Measurements from ENCODE around the gene SDR9C7.
"Not testable (repeated sequence)": the region's sequence is repeated elsewhere in the genome, so short reads cannot be mapped to it uniquely, and the experiment has no call there.

Gene SDR9C7

GRCh38 chr12:56951582-56952339 lies 17.6 kb upstream of the SDR9C7 start:
- Histone ChIP-seq H3K4me3 (ENCODE audit: low read depth, low read length) (no peak overlapping the region), H3K27me3 (ENCODE audit: control insufficient read depth, insufficient read depth, low read length) (no peaks in the 10 kb centered on the region), H3K9ac (ENCODE audit: low read length) (no peak overlapping the region), H3K4me1 (ENCODE audit: control insufficient read depth, insufficient read depth, low read length) (no peaks in the 10 kb centered on the region), H3K27ac (ENCODE audit: low read depth, low read length) (no peak overlapping the region), H3K36me3 (ENCODE audit: control insufficient read depth, insufficient read depth, low read length) (no peaks in the 10 kb centered on the region), H3K9me3 (ENCODE audit: control insufficient read depth, insufficient read depth, low read depth, low read length) (peaks cover 5% of the 10 kb centered on the region; the same call in 1 of the 2 replicates)

GRCh38 chr12:56948881-56949280 lies 14.7 kb upstream of the SDR9C7 start:
- peaks cover 12% of the 10 kb centered on the region for H3K9me3 ChIP-seq (ENCODE audit: control insufficient read depth, insufficient read depth, low read depth, low read length)
- H3K27ac ChIP-seq (ENCODE audit: low read depth, low read length), result no peak overlapping the region
- H3K36me3 ChIP-seq (ENCODE audit: control insufficient read depth, insufficient read depth, low read length), result no peaks in the 10 kb centered on the region
- H3K4me1 ChIP-seq (ENCODE audit: control insufficient read depth, insufficient read depth, low read length), result no peaks in the 10 kb centered on the region
- H3K27me3 ChIP-seq (ENCODE audit: control insufficient read depth, insufficient read depth, low read length), result no peaks in the 10 kb centered on the region
- no peak overlapping the region for H3K9ac ChIP-seq (ENCODE audit: low read length)
- H3K4me3 ChIP-seq (ENCODE audit: low read depth, low read length), result no peak overlapping the region

- Histone ChIP-seq H3K9ac (ENCODE audit: low read length) (no peak overlapping the region), H3K4me3 (ENCODE audit: low read depth, low read length) (no peak overlapping the region), H3K36me3 (ENCODE audit: control insufficient read depth, insufficient read depth, low read length) (no peaks in the 10 kb centered on the region), H3K27ac (ENCODE audit: low read depth, low read length) (no peak overlapping the region), H3K9me3 (ENCODE audit: control insufficient read depth, insufficient read depth, low read depth, low read length) (peaks cover 15% of the 10 kb centered on the region), H3K27me3 (ENCODE audit: control insufficient read depth, insufficient read depth, low read length) (no peaks in the 10 kb centered on the region), H3K4me1 (ENCODE audit: control insufficient read depth, insufficient read depth, low read length) (no peaks in the 10 kb centered on the region)
Measured at GRCh38 chr12:56948457-56948777, 14.2 kb upstream of the SDR9C7 start.

GRCh38 chr12:56947633-56948456 lies 13.6 kb upstream of the SDR9C7 start:
- H3K27ac ChIP-seq (ENCODE audit: low read depth, low read length), result no peak overlapping the region
- no peaks in the 10 kb centered on the region for H3K27me3 ChIP-seq (ENCODE audit: control insufficient read depth, insufficient read depth, low read length)
- H3K4me3 ChIP-seq (ENCODE audit: low read depth, low read length), result no peak overlapping the region
- no peaks in the 10 kb centered on the region for H3K4me1 ChIP-seq (ENCODE audit: control insufficient read depth, insufficient read depth, low read length)
- H3K36me3 ChIP-seq (ENCODE audit: control insufficient read depth, insufficient read depth, low read length), result no peaks in the 10 kb centered on the region
- peaks cover 20% of the 10 kb centered on the region for H3K9me3 ChIP-seq (ENCODE audit: control insufficient read depth, insufficient read depth, low read depth, low read length)
- H3K9ac ChIP-seq (ENCODE audit: low read length), result no peak overlapping the region

GRCh38 chr12:56943878-56944277 lies 9.7 kb upstream of the SDR9C7 start:
- H3K27ac ChIP-seq (ENCODE audit: low read depth, low read length), result no peak overlapping the region
- no peak overlapping the region for H3K9ac ChIP-seq (ENCODE audit: low read length)
- peaks cover 19% of the 10 kb centered on the region for H3K9me3 ChIP-seq (ENCODE audit: control insufficient read depth, insufficient read depth, low read depth, low read length)
- H3K36me3 ChIP-seq (ENCODE audit: control insufficient read depth, insufficient read depth, low read length), result no peaks in the 10 kb centered on the region
- H3K4me3 ChIP-seq (ENCODE audit: low read depth, low read length), result no peak overlapping the region
- no peaks in the 10 kb centered on the region for H3K27me3 ChIP-seq (ENCODE audit: control insufficient read depth, insufficient read depth, low read length)
- peaks cover 6% of the 10 kb centered on the region; the same call in 1 of the 2 replicates for H3K4me1 ChIP-seq (ENCODE audit: control insufficient read depth, insufficient read depth, low read length)

GRCh38 chr12:56943374-56943773 lies 9.2 kb upstream of the SDR9C7 start:
- H3K4me1 ChIP-seq (ENCODE audit: control insufficient read depth, insufficient read depth, low read length); H3K27ac ChIP-seq (ENCODE audit: low read depth, low read length); H3K36me3 ChIP-seq (ENCODE audit: control insufficient read depth, insufficient read depth, low read length); H3K27me3 ChIP-seq (ENCODE audit: control insufficient read depth, insufficient read depth, low read length); H3K4me3 ChIP-seq (ENCODE audit: low read depth, low read length); H3K9ac ChIP-seq (ENCODE audit: low read length): not testable (repeated sequence)
- H3K9me3 ChIP-seq (ENCODE audit: control insufficient read depth, insufficient read depth, low read depth, low read length), result peaks cover 19% of the 10 kb centered on the region

- Histone ChIP-seq H3K9me3 (ENCODE audit: control insufficient read depth, insufficient read depth, low read depth, low read length) (peaks cover 19% of the 10 kb centered on the region), H3K27ac (ENCODE audit: low read depth, low read length) (no peak overlapping the region), H3K36me3 (ENCODE audit: control insufficient read depth, insufficient read depth, low read length) (no peaks in the 10 kb centered on the region), H3K4me1 (ENCODE audit: control insufficient read depth, insufficient read depth, low read length) (peaks cover 6% of the 10 kb centered on the region; the same call in 1 of the 2 replicates), H3K9ac (ENCODE audit: low read length) (no peak overlapping the region), H3K27me3 (ENCODE audit: control insufficient read depth, insufficient read depth, low read length) (peaks cover 3% of the 10 kb centered on the region; the same call in 1 of the 2 replicates), H3K4me3 (ENCODE audit: low read depth, low read length) (no peak overlapping the region)
Measured at GRCh38 chr12:56941299-56942017, 7.2 kb upstream of the SDR9C7 start.

GRCh38 chr12:56940942-56941298 lies 6.7 kb upstream of the SDR9C7 start:
- H3K27ac ChIP-seq (ENCODE audit: low read depth, low read length); H3K9ac ChIP-seq (ENCODE audit: low read length); H3K27me3 ChIP-seq (ENCODE audit: control insufficient read depth, insufficient read depth, low read length); H3K4me1 ChIP-seq (ENCODE audit: control insufficient read depth, insufficient read depth, low read length); H3K36me3 ChIP-seq (ENCODE audit: control insufficient read depth, insufficient read depth, low read length); H3K4me3 ChIP-seq (ENCODE audit: low read depth, low read length): not testable (repeated sequence)
- H3K9me3 ChIP-seq (ENCODE audit: control insufficient read depth, insufficient read depth, low read depth, low read length), result peaks cover 19% of the 10 kb centered on the region

- Histone ChIP-seq H3K4me3 (ENCODE audit: low read depth, low read length) (no peak overlapping the region), H3K36me3 (ENCODE audit: control insufficient read depth, insufficient read depth, low read length) (no peaks in the 10 kb centered on the region), H3K9ac (ENCODE audit: low read length) (no peak overlapping the region), H3K27me3 (ENCODE audit: control insufficient read depth, insufficient read depth, low read length) (peaks cover 3% of the 10 kb centered on the region; the same call in 1 of the 2 replicates), H3K9me3 (ENCODE audit: control insufficient read depth, insufficient read depth, low read depth, low read length) (no peaks in the 10 kb centered on the region), H3K4me1 (ENCODE audit: control insufficient read depth, insufficient read depth, low read length) (peaks cover 13% of the 10 kb centered on the region), H3K27ac (ENCODE audit: low read depth, low read length) (no peak overlapping the region)
Measured at GRCh38 chr12:56935752-56936151, 1.5 kb upstream of the SDR9C7 start.

GRCh38 chr12:56935157-56935556 lies 949 bp upstream of the SDR9C7 start:
- no peaks in the 10 kb centered on the region for H3K9me3 ChIP-seq (ENCODE audit: control insufficient read depth, insufficient read depth, low read depth, low read length)
- H3K27ac ChIP-seq (ENCODE audit: low read depth, low read length), result no peak overlapping the region
- peaks cover 3% of the 10 kb centered on the region; the same call in 1 of the 2 replicates for H3K27me3 ChIP-seq (ENCODE audit: control insufficient read depth, insufficient read depth, low read length)

GRCh38 chr12:56932867-56933266 lies 1.3 kb downstream of the SDR9C7 start:
- peaks cover 20% of the 10 kb centered on the region for H3K4me1 ChIP-seq (ENCODE audit: control insufficient read depth, insufficient read depth, low read length)
- H3K9me3 ChIP-seq (ENCODE audit: control insufficient read depth, insufficient read depth, low read depth, low read length), result no peaks in the 10 kb centered on the region
- no peak overlapping the region for H3K27ac ChIP-seq (ENCODE audit: low read depth, low read length)
- H3K36me3 ChIP-seq (ENCODE audit: control insufficient read depth, insufficient read depth, low read length), result no peaks in the 10 kb centered on the region
- no peak overlapping the region for H3K9ac ChIP-seq (ENCODE audit: low read length)
- H3K27me3 ChIP-seq (ENCODE audit: control insufficient read depth, insufficient read depth, low read length), result peaks cover 3% of the 10 kb centered on the region; the same call in 1 of the 2 replicates
- H3K4me3 ChIP-seq (ENCODE audit: low read depth, low read length), result no peak overlapping the region

More at GRCh38 chr12:56935157-56935556, 949 bp upstream of the SDR9C7 start:
- H3K4me1 ChIP-seq (ENCODE audit: control insufficient read depth, insufficient read depth, low read length), result peaks cover 13% of the 10 kb centered on the region
- H3K36me3 ChIP-seq (ENCODE audit: control insufficient read depth, insufficient read depth, low read length), result no peaks in the 10 kb centered on the region
- no peak overlapping the region for H3K9ac ChIP-seq (ENCODE audit: low read length)
- H3K4me3 ChIP-seq (ENCODE audit: low read depth, low read length), result no peak overlapping the region
